Fibroblast of lung (primary cell): ENCODE data around the gene TBL1XR1.

ENCODE experiments used
- EZH2 ChIP-seq: IDR thresholded peaks from 2 replicates; pipeline ENCODE4 v1.5.1; 2012; ENCODE audit warnings: low read length, control low read depth, mild to moderate bottlenecking; ENCODE audit errors: missing control alignments
- TF ChIP-seq, protein P1 (sequence below), 2 donors: IDR thresholded peaks in 1 of 2; conservative IDR thresholded peaks in 1 of 2; 1 replicate in 1 of 2; 2 replicates in 1 of 2; pipeline ENCODE4 v1.5.1; 2011 to 2012; ENCODE audit warnings: low read length in 2 of 2, control low read depth in 1 of 2, inconsistent platforms in 1 of 2, low read depth in 1 of 2, mild to moderate bottlenecking in 1 of 2

DNA sequence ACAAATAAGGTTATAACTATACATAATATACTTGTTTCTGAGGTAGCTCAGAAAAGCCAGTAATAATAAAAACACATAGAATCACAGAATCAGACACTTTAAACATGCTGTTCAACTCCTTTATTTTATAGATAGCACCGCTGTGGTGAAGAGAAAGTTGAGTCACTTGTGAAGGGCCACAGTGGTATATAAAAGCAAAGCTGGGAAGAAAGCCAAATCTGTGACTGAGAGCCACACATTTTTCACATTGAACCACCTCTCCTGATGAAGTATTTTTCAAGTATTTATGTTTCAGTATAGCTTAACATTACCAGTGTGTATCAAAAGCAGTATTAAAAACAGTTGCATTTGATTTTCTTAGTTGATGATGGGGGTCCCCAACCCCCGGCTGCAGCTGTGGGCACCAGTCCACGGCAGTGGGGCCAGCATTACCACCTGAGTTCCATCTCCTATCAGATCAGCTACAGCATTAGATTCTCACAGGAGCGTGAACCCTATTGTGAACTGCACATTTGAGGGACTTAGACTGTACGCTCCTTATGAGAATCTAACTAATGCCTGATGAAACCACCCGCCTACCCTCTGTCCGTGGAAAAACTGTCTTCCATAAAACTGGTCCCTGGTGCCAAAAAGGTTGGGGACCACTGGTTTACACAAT, 46.2 kb downstream of the TBL1XR1 start:
- TF ChIP-seq, protein P1, sequence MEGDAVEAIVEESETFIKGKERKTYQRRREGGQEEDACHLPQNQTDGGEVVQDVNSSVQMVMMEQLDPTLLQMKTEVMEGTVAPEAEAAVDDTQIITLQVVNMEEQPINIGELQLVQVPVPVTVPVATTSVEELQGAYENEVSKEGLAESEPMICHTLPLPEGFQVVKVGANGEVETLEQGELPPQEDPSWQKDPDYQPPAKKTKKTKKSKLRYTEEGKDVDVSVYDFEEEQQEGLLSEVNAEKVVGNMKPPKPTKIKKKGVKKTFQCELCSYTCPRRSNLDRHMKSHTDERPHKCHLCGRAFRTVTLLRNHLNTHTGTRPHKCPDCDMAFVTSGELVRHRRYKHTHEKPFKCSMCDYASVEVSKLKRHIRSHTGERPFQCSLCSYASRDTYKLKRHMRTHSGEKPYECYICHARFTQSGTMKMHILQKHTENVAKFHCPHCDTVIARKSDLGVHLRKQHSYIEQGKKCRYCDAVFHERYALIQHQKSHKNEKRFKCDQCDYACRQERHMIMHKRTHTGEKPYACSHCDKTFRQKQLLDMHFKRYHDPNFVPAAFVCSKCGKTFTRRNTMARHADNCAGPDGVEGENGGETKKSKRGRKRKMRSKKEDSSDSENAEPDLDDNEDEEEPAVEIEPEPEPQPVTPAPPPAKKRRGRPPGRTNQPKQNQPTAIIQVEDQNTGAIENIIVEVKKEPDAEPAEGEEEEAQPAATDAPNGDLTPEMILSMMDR (conservative IDR thresholded peaks at IDR 0.05 in 1 of 2, IDR thresholded peaks at IDR 0.05 in 1 of 2; ENCODE audit: low read depth in 1 of 2, low read length in 2 of 2): no peak
- TF ChIP-seq EZH2: no peak
